HL-60 (cell line): ENCODE results near the gene FAM229A.

Source experiments
- DNase-seq, 2 experiments: peaks; one replicate each; pipeline ENCODE4 v3.0.0-alpha.2; 2010 to 2020; ENCODE audit warnings: low read depth in 1 of 2, low spot score in 1 of 2
- H3K27ac ChIP-seq: fragments of 250-450 bp; sonication (Bioruptor Pico); replicated peaks from 2 replicates; pipeline ENCODE4 v1.5.1; 2020; ENCODE audit warnings: mild to moderate bottlenecking, moderate library complexity
- H3K27me3 ChIP-seq: fragments of 250-450 bp; sonication (Bioruptor Pico); 2 replicates; pipeline ENCODE4 v1.5.1; 2021; ENCODE audit warnings: mild to moderate bottlenecking, moderate library complexity; ENCODE audit not compliant: insufficient read depth, poor library complexity, severe bottlenecking
- H3K4me3 ChIP-seq: replicated peaks from 2 replicates; pipeline ENCODE4 v1.5.1; 2011; ENCODE audit warnings: mild to moderate bottlenecking, control low read depth, low read length; ENCODE audit not compliant: insufficient read depth
- CTCF ChIP-seq: IDR thresholded peaks from one replicate; pipeline ENCODE4 v1.5.1; 2011; ENCODE audit warnings: low read length, control low read depth, inconsistent platforms; ENCODE audit not compliant: insufficient read depth
- GABPA ChIP-seq: IDR thresholded peaks from 2 replicates; pipeline ENCODE4 v1.6.1; 2012; ENCODE audit warnings: low read depth
- POLR2AphosphoS5 ChIP-seq: IDR thresholded peaks from 2 replicates; pipeline ENCODE4 v1.6.1; 2012; ENCODE audit warnings: low read depth
- REST ChIP-seq: IDR thresholded peaks from 2 replicates; pipeline ENCODE4 v1.6.1; 2012; ENCODE audit warnings: low read depth; ENCODE audit not compliant: insufficient replicate concordance
- SPI1 ChIP-seq: IDR thresholded peaks from 2 replicates; pipeline ENCODE4 v1.6.1; 2012; ENCODE audit warnings: low read depth, mild to moderate bottlenecking, borderline replicate concordance

The FAM229A gene

GRCh38 chr1:32361674-32362473 lies 411 bp downstream of the FAM229A start:
- H3K4me3 ChIP-seq, result no peak overlapping the region

GRCh38 chr1:32361308-32361673 lies 994 bp downstream of the FAM229A start:
- no peak for DNase-seq
- Histone ChIP-seq H3K27ac (no peak overlapping the region), H3K4me3 (no peak overlapping the region), H3K27me3 (no peaks in the 10 kb centered on the region)
- TF ChIP-seq REST, result no peak
- TF ChIP-seq POLR2AphosphoS5, result no peak
- no peak for TF ChIP-seq GABPA
- no peak for TF ChIP-seq SPI1
- no peak for TF ChIP-seq CTCF

More at GRCh38 chr1:32361674-32362473, 411 bp downstream of the FAM229A start:
- no peak for TF ChIP-seq REST
- no peak for TF ChIP-seq GABPA
- no peak for TF ChIP-seq SPI1
- TF ChIP-seq CTCF, result no peak
- TF ChIP-seq POLR2AphosphoS5, result no peak
- Histone ChIP-seq H3K27me3 (no peaks in the 10 kb centered on the region), H3K27ac (no peak overlapping the region)
- no peak for DNase-seq

- H3K27me3 ChIP-seq, result no peaks in the 10 kb centered on the region
- no peak for DNase-seq
- TF ChIP-seq CTCF (no peak), SPI1 (no peak), POLR2AphosphoS5 (no peak), GABPA (no peak)
- H3K4me3 ChIP-seq, result no peak overlapping the region
- H3K27ac ChIP-seq, result no peak overlapping the region
Observed at GRCh38 chr1:32358435-32358834, 3.9 kb downstream of the FAM229A start.

GRCh38 chr1:32357614-32358013 lies 4.7 kb downstream of the FAM229A start:
- DNase-seq, result no peak
- Histone ChIP-seq H3K27ac (no peak overlapping the region), H3K4me3 (no peak overlapping the region), H3K27me3 (no peaks in the 10 kb centered on the region)
- no peak for TF ChIP-seq REST
- no peak for TF ChIP-seq CTCF
- TF ChIP-seq POLR2AphosphoS5, result no peak
- no peak for TF ChIP-seq SPI1
- TF ChIP-seq GABPA, result no peak
